ENCODE results near the gene SEC22C.

- TF ChIP-seq CTCF (conservative IDR thresholded peaks at IDR 0.05 in 1 of 2, IDR thresholded peaks at IDR 0.05 in 1 of 2; ENCODE audit: extremely low read depth in 1 of 2, insufficient read depth in 1 of 2, low read depth in 1 of 2, low read length in 2 of 2) (no peak), EZH2 (IDR thresholded peaks at IDR 0.05; ENCODE audit: borderline replicate concordance, low read length) (no peak)
Observed at GRCh38 chr3:42591811-42592210, 10.0 kb upstream of the SEC22C start.
